COLO668 (cell line): ENCODE data around the gene S1PR4.
"Not testable (repeated sequence)": the region's sequence is repeated elsewhere in the genome, so short reads cannot be mapped to it uniquely, and the experiment has no call there.

Source experiments
- DNase-seq: peaks from one replicate; lab custom pipeline; 2025; ENCODE audit not compliant: unreplicated experiment; lab: John Stamatoyannopoulos, UW

The S1PR4 gene

GRCh38 chr19:3176715-3177501, 1.7 kb upstream of the S1PR4 start:
- DNase-seq = no peak

- no peak for DNase-seq
Observed at GRCh38 chr19:3178973-3179738, 587 bp downstream of the S1PR4 start.

- no peak for DNase-seq
Observed at GRCh38 chr19:3179739-3180293, 1.2 kb downstream of the S1PR4 start.

GRCh38 chr19:3183721-3184641, 5.4 kb downstream of the S1PR4 start:
- no peak for DNase-seq

- DNase-seq = peak; percentile 72
Observed at GRCh38 chr19:3184847-3185460, 6.4 kb downstream of the S1PR4 start.

- DNase-seq = peak; percentile 91
Observed at GRCh38 chr19:3185461-3186159, 7.0 kb downstream of the S1PR4 start, which contains the start of gene NCLN. TSS of gene NCLN (plus strand) at chr19:3185930. CDS start at chr19:3186031, 101 bp downstream.

- DNase-seq = no peak
Observed at GRCh38 chr19:3186160-3186688, 7.7 kb downstream of the S1PR4 start.

- DNase-seq = no peak
Observed at GRCh38 chr19:3186891-3187661, 8.5 kb downstream of the S1PR4 start.

GRCh38 chr19:3187662-3188511, 9.3 kb downstream of the S1PR4 start:
- no peak for DNase-seq

GRCh38 chr19:3188627-3189596, 10.3 kb downstream of the S1PR4 start:
- DNase-seq = peak; percentile 36

- no peak for DNase-seq
Observed at GRCh38 chr19:3189702-3190469, 11.3 kb downstream of the S1PR4 start.

GRCh38 chr19:3190470-3190770, 11.9 kb downstream of the S1PR4 start:
- DNase-seq = no peak

- no peak for DNase-seq
Observed at GRCh38 chr19:3190921-3191805, 12.6 kb downstream of the S1PR4 start.

GRCh38 chr19:3191806-3192104, 13.2 kb downstream of the S1PR4 start:
- not testable (repeated sequence) for DNase-seq

GRCh38 chr19:3192228-3192635, 13.7 kb downstream of the S1PR4 start:
- DNase-seq = no peak
